SK-N-SH treated with all-trans-retinoic acid at 6 μM for 48 hours (cell line): ENCODE results near the gene PTPRO.

Experiments
- ATAC-seq: fragments of 200-7000 bp; cut with Tn5 transposase; 3 replicates; pipeline ENCODE4 v1.9.1; 2020; ENCODE audit warnings: mild to moderate bottlenecking, moderate library complexity
- ARNTL ChIP-seq: fragments of 450-650 bp; formaldehyde crosslinking; IDR thresholded peaks from 2 replicates; pipeline ENCODE4 v1.5.0; 2020; ENCODE audit warnings: low read depth, mild to moderate bottlenecking, moderate library complexity, borderline replicate concordance
- BACH2 ChIP-seq: fragments of 250-450 bp; sonication (Bioruptor Pico); IDR thresholded peaks from 2 replicates; pipeline ENCODE4 v1.9.0; 2021; ENCODE audit warnings: mild to moderate bottlenecking, borderline replicate concordance
- ESRRG ChIP-seq: fragments of 250-450 bp; sonication (Bioruptor Pico); IDR thresholded peaks from 2 replicates; pipeline ENCODE4 v1.6.1; 2021; ENCODE audit warnings: mild to moderate bottlenecking
- GLIS3 ChIP-seq: fragments of 250-450 bp; sonication (Bioruptor Pico); IDR thresholded peaks from 2 replicates; pipeline ENCODE4 v1.5.0; 2020; ENCODE audit warnings: mild to moderate bottlenecking, moderate library complexity
- ISL1 ChIP-seq: fragments of 250-450 bp; sonication (Bioruptor Pico); IDR thresholded peaks from 2 replicates; pipeline ENCODE4 v2.1.2; 2022; ENCODE audit warnings: mild to moderate bottlenecking, moderate library complexity
- OSR1 ChIP-seq: fragments of 250-450 bp; sonication (Bioruptor Pico); IDR thresholded peaks from 2 replicates; pipeline ENCODE4 v1.8.0; 2022; ENCODE audit warnings: moderate library complexity, mild to moderate bottlenecking, inconsistent platforms
- RARB ChIP-seq: fragments of 250-450 bp; sonication (Bioruptor Pico); IDR thresholded peaks from 2 replicates; pipeline ENCODE4 v1.8.0; 2021; ENCODE audit warnings: mild to moderate bottlenecking, moderate library complexity
- TCF4 ChIP-seq: fragments of 250-450 bp; sonication (Bioruptor Pico); IDR thresholded peaks from 2 replicates; pipeline ENCODE4 v1.8.0; 2021; ENCODE audit warnings: mild to moderate bottlenecking, moderate library complexity, borderline replicate concordance
- ZFP3 ChIP-seq: fragments of 250-450 bp; sonication (Bioruptor Pico); IDR thresholded peaks from 2 replicates; pipeline ENCODE4 v1.5.0; 2020; ENCODE audit warnings: mild to moderate bottlenecking, moderate library complexity
- ZNF565 ChIP-seq: fragments of 450-650 bp; formaldehyde crosslinking; conservative IDR thresholded peaks from 2 replicates; pipeline ENCODE4 v1.5.0; 2020; ENCODE audit warnings: low read depth, mild to moderate bottlenecking, moderate library complexity
- ZNF70 ChIP-seq: fragments of 450-650 bp; formaldehyde crosslinking; IDR thresholded peaks from 2 replicates; pipeline ENCODE4 v1.5.0; 2020; ENCODE audit warnings: mild to moderate bottlenecking, moderate library complexity
- ZNF8 ChIP-seq: fragments of 450-650 bp; formaldehyde crosslinking; IDR thresholded peaks from 2 replicates; pipeline ENCODE4 v1.5.0; 2020; ENCODE audit warnings: mild to moderate bottlenecking, moderate library complexity
- TF ChIP-seq, protein P1 (sequence below): fragments of 250-450 bp; sonication (Bioruptor Pico); IDR thresholded peaks from 2 replicates; pipeline ENCODE4 v1.8.0; 2021; ENCODE audit warnings: low read depth, mild to moderate bottlenecking, moderate library complexity, borderline replicate concordance
- TF ChIP-seq, protein P2 (sequence below): fragments of 250-450 bp; sonication (Bioruptor Pico); IDR thresholded peaks from 2 replicates; pipeline ENCODE4 v1.5.1; 2021; ENCODE audit warnings: mild to moderate bottlenecking, moderate library complexity
- TF ChIP-seq, protein P3 (sequence below): fragments of 250-450 bp; sonication (Bioruptor Pico); IDR thresholded peaks from 2 replicates; pipeline ENCODE4 v1.5.1; 2020; ENCODE audit warnings: low read depth, mild to moderate bottlenecking, moderate library complexity
- TF ChIP-seq, protein P4 (sequence below): fragments of 250-450 bp; sonication (Bioruptor Pico); IDR thresholded peaks from 2 replicates; pipeline ENCODE4 v1.5.0; 2020; ENCODE audit warnings: mild to moderate bottlenecking, moderate library complexity
- TF ChIP-seq, protein P5 (sequence below): fragments of 250-450 bp; sonication (Bioruptor Pico); IDR thresholded peaks from 2 replicates; pipeline ENCODE4 v1.8.0; 2020; ENCODE audit warnings: mild to moderate bottlenecking, moderate library complexity, borderline replicate concordance

The PTPRO gene

DNA sequence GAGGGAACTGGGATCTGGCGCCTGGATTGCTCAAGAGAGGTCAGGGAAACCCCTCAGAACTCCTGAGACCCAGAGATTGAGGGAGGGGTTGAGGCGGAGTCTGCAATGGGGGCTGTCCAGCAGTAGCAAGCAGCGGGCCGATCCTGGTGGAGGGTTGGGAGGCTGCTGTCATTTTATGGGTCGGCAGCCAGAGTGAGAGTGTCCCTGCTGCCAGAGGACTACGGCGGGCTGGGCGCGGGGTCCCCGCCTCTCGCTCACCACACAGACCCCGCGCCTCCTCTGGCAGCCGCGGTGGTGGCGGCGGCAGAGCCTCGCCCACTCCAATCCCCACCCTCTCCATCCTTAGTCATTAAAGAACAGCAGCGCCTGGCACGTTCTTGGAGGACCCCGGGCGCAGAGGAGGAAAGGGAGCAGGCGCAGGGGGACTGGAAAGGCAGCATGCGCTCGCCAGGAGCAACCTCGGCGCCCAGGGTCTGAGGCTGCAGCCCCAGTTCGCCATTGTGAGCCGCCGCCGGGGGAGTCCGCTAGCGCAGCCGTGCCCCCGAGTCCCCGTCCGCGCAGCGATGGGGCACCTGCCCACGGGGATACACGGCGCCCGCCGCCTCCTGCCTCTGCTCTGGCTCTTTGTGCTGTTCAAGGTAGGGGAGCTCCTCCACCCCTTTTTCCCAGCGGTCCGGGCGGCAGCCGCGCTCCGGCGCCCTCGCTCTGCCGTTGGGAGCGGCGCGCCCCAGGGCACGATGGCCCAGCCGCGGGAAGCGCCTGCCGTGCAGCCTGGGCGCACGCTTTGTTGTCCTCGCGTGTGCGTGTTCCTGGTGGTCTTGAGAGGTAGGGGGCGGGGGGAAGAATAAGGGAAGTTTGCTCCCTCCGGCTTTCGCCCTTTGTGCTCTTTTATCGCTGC, at the start of gene PTPRO:
PTPRO (plus strand) TSS at position 345 of the 898 bp plus-strand sequence.
- ATAC-seq, result peak; percentile 95
- TF ChIP-seq BACH2 (CRISPR knock-in tag) (no peak), TCF4 (CRISPR knock-in tag) (no peak), ZNF8 (CRISPR knock-in tag) (no peak), ARNTL (no peak), GLIS3 (no peak), ESRRG (no peak)
- TF ChIP-seq, protein P1, sequence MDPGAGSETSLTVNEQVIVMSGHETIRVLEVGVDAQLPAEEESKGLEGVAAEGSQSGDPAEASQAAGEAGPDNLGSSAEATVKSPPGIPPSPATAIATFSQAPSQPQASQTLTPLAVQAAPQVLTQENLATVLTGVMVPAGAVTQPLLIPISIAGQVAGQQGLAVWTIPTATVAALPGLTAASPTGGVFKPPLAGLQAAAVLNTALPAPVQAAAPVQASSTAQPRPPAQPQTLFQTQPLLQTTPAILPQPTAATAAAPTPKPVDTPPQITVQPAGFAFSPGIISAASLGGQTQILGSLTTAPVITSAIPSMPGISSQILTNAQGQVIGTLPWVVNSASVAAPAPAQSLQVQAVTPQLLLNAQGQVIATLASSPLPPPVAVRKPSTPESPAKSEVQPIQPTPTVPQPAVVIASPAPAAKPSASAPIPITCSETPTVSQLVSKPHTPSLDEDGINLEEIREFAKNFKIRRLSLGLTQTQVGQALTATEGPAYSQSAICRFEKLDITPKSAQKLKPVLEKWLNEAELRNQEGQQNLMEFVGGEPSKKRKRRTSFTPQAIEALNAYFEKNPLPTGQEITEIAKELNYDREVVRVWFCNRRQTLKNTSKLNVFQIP (CRISPR knock-in tag), result no peak
- TF ChIP-seq, protein P2, sequence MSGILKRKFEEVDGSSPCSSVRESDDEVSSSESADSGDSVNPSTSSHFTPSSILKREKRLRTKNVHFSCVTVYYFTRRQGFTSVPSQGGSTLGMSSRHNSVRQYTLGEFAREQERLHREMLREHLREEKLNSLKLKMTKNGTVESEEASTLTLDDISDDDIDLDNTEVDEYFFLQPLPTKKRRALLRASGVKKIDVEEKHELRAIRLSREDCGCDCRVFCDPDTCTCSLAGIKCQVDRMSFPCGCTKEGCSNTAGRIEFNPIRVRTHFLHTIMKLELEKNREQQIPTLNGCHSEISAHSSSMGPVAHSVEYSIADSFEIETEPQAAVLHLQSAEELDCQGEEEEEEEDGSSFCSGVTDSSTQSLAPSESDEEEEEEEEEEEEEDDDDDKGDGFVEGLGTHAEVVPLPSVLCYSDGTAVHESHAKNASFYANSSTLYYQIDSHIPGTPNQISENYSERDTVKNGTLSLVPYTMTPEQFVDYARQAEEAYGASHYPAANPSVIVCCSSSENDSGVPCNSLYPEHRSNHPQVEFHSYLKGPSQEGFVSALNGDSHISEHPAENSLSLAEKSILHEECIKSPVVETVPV (CRISPR knock-in tag), result no peak
- TF ChIP-seq, protein P3, sequence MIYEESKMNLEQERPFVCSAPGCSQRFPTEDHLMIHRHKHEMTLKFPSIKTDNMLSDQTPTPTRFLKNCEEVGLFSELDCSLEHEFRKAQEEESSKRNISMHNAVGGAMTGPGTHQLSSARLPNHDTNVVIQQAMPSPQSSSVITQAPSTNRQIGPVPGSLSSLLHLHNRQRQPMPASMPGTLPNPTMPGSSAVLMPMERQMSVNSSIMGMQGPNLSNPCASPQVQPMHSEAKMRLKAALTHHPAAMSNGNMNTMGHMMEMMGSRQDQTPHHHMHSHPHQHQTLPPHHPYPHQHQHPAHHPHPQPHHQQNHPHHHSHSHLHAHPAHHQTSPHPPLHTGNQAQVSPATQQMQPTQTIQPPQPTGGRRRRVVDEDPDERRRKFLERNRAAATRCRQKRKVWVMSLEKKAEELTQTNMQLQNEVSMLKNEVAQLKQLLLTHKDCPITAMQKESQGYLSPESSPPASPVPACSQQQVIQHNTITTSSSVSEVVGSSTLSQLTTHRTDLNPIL (CRISPR knock-in tag), result no peak
- TF ChIP-seq, all 23 proteins: peak for 0

DNA sequence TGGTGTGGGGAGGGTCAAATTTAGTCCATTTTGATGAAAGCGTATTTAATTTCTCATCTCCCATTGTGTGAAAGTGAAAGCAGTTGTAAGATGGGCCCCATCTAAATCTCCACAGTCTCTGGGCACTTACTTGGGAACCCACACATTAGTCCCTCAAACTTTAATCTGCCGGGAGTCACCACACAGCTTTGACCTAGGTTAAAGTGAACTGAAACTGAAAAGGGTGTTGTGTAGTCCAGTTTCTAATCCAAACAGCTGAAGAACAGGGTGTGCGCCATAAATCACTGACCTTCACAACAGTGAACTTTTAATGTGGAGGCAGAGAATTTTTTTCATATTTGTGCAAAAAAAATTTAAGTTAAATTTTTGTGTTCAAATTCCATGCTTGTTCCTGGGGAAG, 48.4 kb upstream of the PTPRO start:
- no peak for ATAC-seq
- TF ChIP-seq ARNTL, result no peak
- no peak for TF ChIP-seq TCF4 (CRISPR knock-in tag)
- TF ChIP-seq ZFP3 (CRISPR knock-in tag), result no peak
- TF ChIP-seq, protein P3 (CRISPR knock-in tag), result no peak
- no peak for TF ChIP-seq BACH2 (CRISPR knock-in tag)
- no peak for TF ChIP-seq GLIS3
- TF ChIP-seq, protein P4, sequence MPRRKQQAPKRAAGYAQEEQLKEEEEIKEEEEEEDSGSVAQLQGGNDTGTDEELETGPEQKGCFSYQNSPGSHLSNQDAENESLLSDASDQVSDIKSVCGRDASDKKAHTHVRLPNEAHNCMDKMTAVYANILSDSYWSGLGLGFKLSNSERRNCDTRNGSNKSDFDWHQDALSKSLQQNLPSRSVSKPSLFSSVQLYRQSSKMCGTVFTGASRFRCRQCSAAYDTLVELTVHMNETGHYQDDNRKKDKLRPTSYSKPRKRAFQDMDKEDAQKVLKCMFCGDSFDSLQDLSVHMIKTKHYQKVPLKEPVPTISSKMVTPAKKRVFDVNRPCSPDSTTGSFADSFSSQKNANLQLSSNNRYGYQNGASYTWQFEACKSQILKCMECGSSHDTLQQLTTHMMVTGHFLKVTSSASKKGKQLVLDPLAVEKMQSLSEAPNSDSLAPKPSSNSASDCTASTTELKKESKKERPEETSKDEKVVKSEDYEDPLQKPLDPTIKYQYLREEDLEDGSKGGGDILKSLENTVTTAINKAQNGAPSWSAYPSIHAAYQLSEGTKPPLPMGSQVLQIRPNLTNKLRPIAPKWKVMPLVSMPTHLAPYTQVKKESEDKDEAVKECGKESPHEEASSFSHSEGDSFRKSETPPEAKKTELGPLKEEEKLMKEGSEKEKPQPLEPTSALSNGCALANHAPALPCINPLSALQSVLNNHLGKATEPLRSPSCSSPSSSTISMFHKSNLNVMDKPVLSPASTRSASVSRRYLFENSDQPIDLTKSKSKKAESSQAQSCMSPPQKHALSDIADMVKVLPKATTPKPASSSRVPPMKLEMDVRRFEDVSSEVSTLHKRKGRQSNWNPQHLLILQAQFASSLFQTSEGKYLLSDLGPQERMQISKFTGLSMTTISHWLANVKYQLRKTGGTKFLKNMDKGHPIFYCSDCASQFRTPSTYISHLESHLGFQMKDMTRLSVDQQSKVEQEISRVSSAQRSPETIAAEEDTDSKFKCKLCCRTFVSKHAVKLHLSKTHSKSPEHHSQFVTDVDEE (CRISPR knock-in tag), result no peak
- no peak for TF ChIP-seq RARB (CRISPR knock-in tag)
- no peak for TF ChIP-seq ZNF565 (CRISPR knock-in tag)
- TF ChIP-seq ZNF8 (CRISPR knock-in tag), result no peak
- no peak for TF ChIP-seq OSR1 (CRISPR knock-in tag)
- TF ChIP-seq, protein P1 (CRISPR knock-in tag), result no peak
- TF ChIP-seq ZNF70 (CRISPR knock-in tag), result no peak
- TF ChIP-seq, protein P5, sequence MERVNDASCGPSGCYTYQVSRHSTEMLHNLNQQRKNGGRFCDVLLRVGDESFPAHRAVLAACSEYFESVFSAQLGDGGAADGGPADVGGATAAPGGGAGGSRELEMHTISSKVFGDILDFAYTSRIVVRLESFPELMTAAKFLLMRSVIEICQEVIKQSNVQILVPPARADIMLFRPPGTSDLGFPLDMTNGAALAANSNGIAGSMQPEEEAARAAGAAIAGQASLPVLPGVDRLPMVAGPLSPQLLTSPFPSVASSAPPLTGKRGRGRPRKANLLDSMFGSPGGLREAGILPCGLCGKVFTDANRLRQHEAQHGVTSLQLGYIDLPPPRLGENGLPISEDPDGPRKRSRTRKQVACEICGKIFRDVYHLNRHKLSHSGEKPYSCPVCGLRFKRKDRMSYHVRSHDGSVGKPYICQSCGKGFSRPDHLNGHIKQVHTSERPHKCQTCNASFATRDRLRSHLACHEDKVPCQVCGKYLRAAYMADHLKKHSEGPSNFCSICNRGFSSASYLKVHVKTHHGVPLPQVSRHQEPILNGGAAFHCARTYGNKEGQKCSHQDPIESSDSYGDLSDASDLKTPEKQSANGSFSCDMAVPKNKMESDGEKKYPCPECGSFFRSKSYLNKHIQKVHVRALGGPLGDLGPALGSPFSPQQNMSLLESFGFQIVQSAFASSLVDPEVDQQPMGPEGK (CRISPR knock-in tag), result no peak
- TF ChIP-seq ISL1 (CRISPR knock-in tag), result no peak
